Endothelial cell (in vitro differentiated cells): Measurements from ENCODE around the gene SYT15. TPM values are rescaled to one million over a fixed set of nuclear protein-coding genes. Genes with fewer than 3 reads are reported as not detected.
A peak's percentile ranks its signal among the peaks of the same experiment; 100 is the strongest.

Source experiments
- DNase-seq: peaks from one replicate; pipeline ENCODE4 v3.0.0; 2021; ENCODE audit warnings: low spot score
- H3K27ac Mint-ChIP-seq: one replicate; pipeline ENCODE4 v1.8.0; 2021; ENCODE audit warnings: mixed read lengths, inconsistent platforms; ENCODE audit not compliant: unreplicated experiment
- H3K27me3 Mint-ChIP-seq: one replicate; pipeline ENCODE4 v1.8.0; 2021; ENCODE audit warnings: mild to moderate bottlenecking, moderate library complexity, mixed read lengths, inconsistent platforms; ENCODE audit not compliant: unreplicated experiment
- H3K36me3 Mint-ChIP-seq: one replicate; pipeline ENCODE4 v1.8.0; 2021; ENCODE audit warnings: mild to moderate bottlenecking, low read depth, mixed read lengths, inconsistent platforms; ENCODE audit not compliant: unreplicated experiment
- H3K4me1 Mint-ChIP-seq: one replicate; pipeline ENCODE4 v1.8.0; 2021; ENCODE audit warnings: mild to moderate bottlenecking, mixed read lengths, inconsistent platforms; ENCODE audit not compliant: unreplicated experiment
- H3K4me3 Mint-ChIP-seq: one replicate; pipeline ENCODE4 v1.8.0; 2021; ENCODE audit warnings: mild to moderate bottlenecking, mixed read lengths, inconsistent platforms; ENCODE audit not compliant: unreplicated experiment
- H3K9me3 Mint-ChIP-seq: one replicate; pipeline ENCODE4 v1.8.0; 2021; ENCODE audit warnings: mixed read lengths, inconsistent platforms; ENCODE audit not compliant: unreplicated experiment
- total RNA-seq: library from RNA; stranded (reverse); fragmentation: NEBNext Ultra II Directional; extraction: Animal tissue kit (Norgen Biotek cat#: 25700); gene quantifications from one replicate; pipeline ENCODE4 v1.2.1, GENCODE V29; 2021; ENCODE audit not compliant: unreplicated experiment
- TF ChIP-seq, protein P1 (sequence below): fragments of 200-600 bp; sonication (generic); IDR thresholded peaks from one replicate; pipeline ENCODE4 v1.5.0; 2021; ENCODE audit warnings: antibody characterized with exemption; ENCODE audit not compliant: unreplicated experiment

The SYT15 gene
- total RNA-seq, 1 donor from 2014 or later = 0.77 TPM

DNA sequence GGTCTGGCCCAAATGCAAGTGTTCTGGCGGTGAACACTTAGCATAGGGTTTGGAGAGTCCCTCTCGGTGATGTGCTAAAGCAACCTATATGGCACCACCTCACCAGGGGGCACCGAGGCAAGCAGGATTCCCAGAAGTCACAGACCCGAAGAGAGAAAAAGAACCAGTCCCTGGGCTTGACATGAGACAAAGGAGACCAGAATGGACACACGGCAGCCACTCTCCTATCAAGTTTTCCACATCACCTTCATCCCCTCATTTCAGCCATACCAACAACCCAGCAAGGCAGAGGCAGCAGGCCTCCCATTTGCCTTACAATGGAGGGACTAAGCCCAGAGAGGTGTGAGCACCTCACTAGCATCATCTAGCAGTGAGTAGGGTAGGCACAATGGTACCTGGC, 42.1 kb upstream of the SYT15 start:
- Mint-ChIP-seq H3K4me1 (peaks cover 2% of the 10 kb centered on the region), H3K36me3 (no peaks in the 10 kb centered on the region), H3K27me3 (peaks cover 4% of the 10 kb centered on the region), H3K9me3 (no peaks in the 10 kb centered on the region), H3K27ac (no peak overlapping the region), H3K4me3 (no peak overlapping the region)
- DNase-seq = no peak
- TF ChIP-seq, protein P1, sequence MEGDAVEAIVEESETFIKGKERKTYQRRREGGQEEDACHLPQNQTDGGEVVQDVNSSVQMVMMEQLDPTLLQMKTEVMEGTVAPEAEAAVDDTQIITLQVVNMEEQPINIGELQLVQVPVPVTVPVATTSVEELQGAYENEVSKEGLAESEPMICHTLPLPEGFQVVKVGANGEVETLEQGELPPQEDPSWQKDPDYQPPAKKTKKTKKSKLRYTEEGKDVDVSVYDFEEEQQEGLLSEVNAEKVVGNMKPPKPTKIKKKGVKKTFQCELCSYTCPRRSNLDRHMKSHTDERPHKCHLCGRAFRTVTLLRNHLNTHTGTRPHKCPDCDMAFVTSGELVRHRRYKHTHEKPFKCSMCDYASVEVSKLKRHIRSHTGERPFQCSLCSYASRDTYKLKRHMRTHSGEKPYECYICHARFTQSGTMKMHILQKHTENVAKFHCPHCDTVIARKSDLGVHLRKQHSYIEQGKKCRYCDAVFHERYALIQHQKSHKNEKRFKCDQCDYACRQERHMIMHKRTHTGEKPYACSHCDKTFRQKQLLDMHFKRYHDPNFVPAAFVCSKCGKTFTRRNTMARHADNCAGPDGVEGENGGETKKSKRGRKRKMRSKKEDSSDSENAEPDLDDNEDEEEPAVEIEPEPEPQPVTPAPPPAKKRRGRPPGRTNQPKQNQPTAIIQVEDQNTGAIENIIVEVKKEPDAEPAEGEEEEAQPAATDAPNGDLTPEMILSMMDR = no peak

DNA sequence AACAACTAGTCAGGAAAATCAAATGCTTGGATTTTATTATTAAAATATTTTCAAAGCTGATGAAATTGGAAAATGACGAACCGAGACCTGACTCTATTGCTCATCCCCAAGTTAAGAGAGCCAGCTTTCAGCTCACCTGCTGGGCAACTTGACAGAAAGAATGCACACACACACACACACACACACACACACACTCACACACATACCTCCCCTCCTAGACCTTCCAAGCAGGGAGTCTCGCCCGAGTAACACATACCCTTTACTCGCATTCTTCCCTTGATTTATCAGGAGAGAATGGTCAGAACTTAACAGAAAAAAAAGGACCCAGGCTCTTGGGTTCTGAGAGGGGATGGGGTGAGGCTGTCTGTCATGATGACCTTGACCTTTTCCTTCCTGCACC, 41.6 kb upstream of the SYT15 start:
- DNase-seq = no peak
- peaks cover 4% of the 10 kb centered on the region for H3K4me1 Mint-ChIP-seq

DNA sequence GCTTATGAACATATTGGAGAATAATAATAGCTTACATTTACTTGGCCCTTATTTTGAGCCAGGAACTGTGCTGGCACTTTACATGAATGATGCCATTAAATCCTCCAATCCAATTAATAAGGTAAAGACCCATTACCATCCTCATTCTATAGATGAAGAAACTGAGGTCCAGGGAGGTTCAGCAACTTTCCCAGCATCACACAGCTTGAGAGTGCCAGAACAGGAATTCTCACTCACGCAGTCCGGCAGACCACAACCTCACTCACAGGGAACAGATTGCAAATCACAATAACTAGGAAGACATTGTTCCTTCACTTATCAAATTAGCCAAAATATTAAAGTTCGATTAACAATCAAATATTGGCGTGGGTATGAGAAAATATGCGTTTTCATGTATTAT, 40.8 kb upstream of the SYT15 start:
- Mint-ChIP-seq H3K4me3 (no peak overlapping the region), H3K27ac (no peak overlapping the region), H3K27me3 (peaks cover 10% of the 10 kb centered on the region), H3K9me3 (no peaks in the 10 kb centered on the region), H3K36me3 (no peaks in the 10 kb centered on the region), H3K4me1 (peaks cover 7% of the 10 kb centered on the region)
- TF ChIP-seq, protein P1 = no peak
- no peak for DNase-seq

More for the DNA sequence above, 41.6 kb upstream of the SYT15 start:
- TF ChIP-seq, protein P1 = no peak
- no peaks in the 10 kb centered on the region for H3K36me3 Mint-ChIP-seq
- H3K27ac Mint-ChIP-seq = no peak overlapping the region
- no peak overlapping the region for H3K4me3 Mint-ChIP-seq
- no peaks in the 10 kb centered on the region for H3K9me3 Mint-ChIP-seq
- H3K27me3 Mint-ChIP-seq = peaks cover 6% of the 10 kb centered on the region

DNA sequence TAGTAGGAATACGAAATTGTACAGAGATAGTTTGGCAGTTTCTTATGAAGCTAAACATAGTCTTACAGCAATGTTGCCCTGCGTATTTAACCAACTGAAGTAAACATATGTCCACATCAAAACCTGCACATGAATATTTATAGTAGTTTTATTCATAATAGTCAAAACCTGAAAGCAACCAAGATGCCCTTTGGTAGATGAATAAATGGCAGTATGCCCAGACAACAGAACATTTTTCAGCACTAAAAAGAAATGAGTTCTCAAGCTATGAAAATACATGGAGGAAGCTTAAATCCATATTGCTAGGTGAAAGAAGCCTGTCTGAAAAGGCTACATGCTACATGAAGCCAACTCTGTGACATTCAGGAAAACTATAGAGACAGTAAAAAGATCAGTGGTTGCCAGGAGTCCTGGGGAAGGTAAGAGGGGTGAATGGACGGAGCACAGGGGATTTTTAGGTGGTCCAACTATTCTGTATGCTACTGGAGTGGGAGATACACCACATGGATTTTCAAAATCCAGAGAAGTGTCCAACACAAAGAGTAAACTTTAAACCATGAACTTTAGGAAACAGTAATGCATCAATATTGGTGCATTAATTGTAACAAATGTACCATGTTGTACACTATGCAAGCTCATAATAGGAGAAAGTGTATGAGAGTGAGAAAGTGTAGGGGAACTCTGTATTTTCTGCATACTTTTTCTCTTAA, 40.1 kb upstream of the SYT15 start:
- Mint-ChIP-seq H3K4me1 (peaks cover 7% of the 10 kb centered on the region), H3K27me3 (peaks cover 13% of the 10 kb centered on the region), H3K36me3 (no peaks in the 10 kb centered on the region), H3K9me3 (no peaks in the 10 kb centered on the region), H3K4me3 (no peak overlapping the region), H3K27ac (no peak overlapping the region)
- TF ChIP-seq, protein P1 = no peak
- no peak for DNase-seq

DNA sequence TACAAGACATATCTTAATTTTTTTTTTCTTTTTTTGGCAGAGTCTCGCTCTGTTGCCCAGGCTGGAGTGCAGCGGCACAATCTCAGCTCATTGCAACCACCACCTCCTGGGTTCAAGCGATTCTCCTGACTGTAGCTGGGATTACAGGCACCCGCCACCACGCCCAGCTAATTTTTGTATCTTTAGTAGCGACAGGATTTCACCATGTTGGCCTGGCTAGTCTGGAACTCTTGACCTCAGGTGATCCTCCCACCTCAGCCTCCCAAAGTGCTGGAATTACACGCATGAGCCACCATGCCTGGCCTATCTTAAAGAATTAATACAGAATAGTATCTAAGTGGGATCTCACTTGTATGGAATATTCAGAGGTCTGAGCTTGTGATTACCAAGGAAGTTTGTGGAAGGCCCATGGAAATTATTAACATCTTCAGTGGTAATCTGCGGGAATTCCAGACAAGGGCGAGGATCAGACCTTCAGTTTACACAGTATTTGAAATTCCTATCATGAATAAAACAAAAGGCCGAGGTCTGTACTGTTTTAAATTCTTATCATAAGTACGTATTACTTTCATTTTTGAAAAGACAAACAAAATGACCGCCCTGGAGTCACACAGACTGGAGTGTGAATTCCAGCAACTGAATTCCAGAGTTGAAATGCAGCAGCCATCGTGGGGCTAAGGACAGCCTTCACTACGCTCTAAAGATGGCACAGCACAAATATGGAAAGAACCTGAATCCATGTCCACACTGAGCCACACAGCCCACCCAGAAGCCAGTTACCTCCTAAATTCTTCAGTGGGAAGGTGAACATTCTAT, 39.1 kb upstream of the SYT15 start:
- H3K4me1 Mint-ChIP-seq = peaks cover 7% of the 10 kb centered on the region
- H3K4me3 Mint-ChIP-seq = peak overlapping the region; percentile 80
- peaks cover 15% of the 10 kb centered on the region for H3K27me3 Mint-ChIP-seq
- TF ChIP-seq, protein P1 = no peak
- H3K27ac Mint-ChIP-seq = no peak overlapping the region
- no peaks in the 10 kb centered on the region for H3K9me3 Mint-ChIP-seq
- no peaks in the 10 kb centered on the region for H3K36me3 Mint-ChIP-seq
- no peak for DNase-seq
